ENCODE results near the gene FGFR3. TPM values are rescaled to one million over a fixed set of nuclear protein-coding genes. Genes with fewer than 3 reads are reported as not detected.

Gene FGFR3
- total and polyA plus RNA-seq, 2 of the 4 experiments (the other 2 are of a cell fraction) = 0.18 to 0.67 TPM

DNA sequence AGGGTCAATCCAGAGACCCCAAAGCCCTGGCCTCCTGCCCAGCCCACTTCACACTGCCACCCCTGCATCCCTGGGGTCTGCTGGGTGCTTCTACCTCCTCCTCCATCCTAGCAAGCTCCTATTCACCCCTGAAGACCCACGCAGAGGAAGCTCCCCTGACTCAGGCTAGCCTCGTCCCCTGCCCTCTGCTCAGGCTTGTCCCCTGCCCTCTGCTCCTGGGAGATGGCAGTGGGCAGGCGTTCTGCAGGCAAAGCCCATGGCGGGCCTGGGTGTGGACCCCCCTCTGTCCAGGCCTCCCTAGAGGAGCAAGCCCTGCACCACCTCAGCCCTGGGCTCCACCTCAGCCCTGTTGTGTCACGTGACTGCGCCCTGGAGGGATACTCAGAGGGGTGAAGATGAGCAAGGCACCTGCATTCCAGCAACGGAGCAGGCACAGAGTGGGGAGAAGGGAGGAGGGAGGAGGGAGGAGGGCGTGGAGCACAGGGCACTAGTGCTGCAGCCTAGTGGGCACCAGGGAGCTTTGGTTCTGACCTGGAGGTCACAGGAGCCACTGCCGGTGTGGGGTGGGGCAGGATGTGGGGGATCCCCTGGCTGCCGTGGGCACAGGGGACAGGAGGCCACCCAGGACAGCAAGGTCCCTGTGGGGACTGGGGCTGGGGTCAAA lies 27.6 kb upstream of the FGFR3 start:
- CTCF ChIA-PET = no interaction called here
- H3K18ac ChIP-seq (ENCODE audit: low read depth, low read length) = no peak overlapping the region

More for the DNA sequence above, 27.6 kb upstream of the FGFR3 start:
- peak overlapping the region; percentile 42 for H2AK9ac ChIP-seq (replicated peaks; ENCODE audit: low read depth, low read length, poor library complexity)
- H3K79me1 ChIP-seq (ENCODE audit: low read depth in 1 of 2, low read length in 2 of 2) = no peaks in the 10 kb centered on the region
- H3K9me1 ChIP-seq (ENCODE audit: insufficient read depth, low read length) = no peaks in the 10 kb centered on the region
- no peak overlapping the region for H2BK5ac ChIP-seq (ENCODE audit: low read depth, low read length, poor library complexity, severe bottlenecking)
- H3K23ac ChIP-seq (ENCODE audit: low read depth, low read length) = no peak overlapping the region
- H4K5ac ChIP-seq (ENCODE audit: low read depth, low read length) = no peak overlapping the region
- H3K14ac ChIP-seq (replicated peaks; ENCODE audit: low read depth, low read length) = no peak overlapping the region
- H3K27ac ChIP-seq (ENCODE audit: insufficient read depth, low read length) = no peak overlapping the region
- no peak overlapping the region for H2BK120ac ChIP-seq (ENCODE audit: low read depth, low read length)
- in situ Hi-C loops (cut with MboI; ENCODE audit: low sequenced_read_pairs) = no loop called here
- no peak overlapping the region for H4K8ac ChIP-seq (ENCODE audit: low read depth in 2 of 2, low read length in 2 of 2)
- no peaks in the 10 kb centered on the region for H3K36me3 ChIP-seq (ENCODE audit: control insufficient read depth, insufficient read depth, low read length)
- no TSS peak for BruUV-seq (replicated peaks)
- H2BK15ac ChIP-seq (ENCODE audit: low read depth, low read length) = no peak overlapping the region
- H3K27me3 ChIP-seq (ENCODE audit: control insufficient read depth, insufficient read depth, low read length) = no peaks in the 10 kb centered on the region; the same call in 1 of the 2 replicates
- H2AK5ac ChIP-seq (ENCODE audit: low read depth, low read length) = no peak overlapping the region
- no peak overlapping the region for H2BK20ac ChIP-seq (ENCODE audit: low read depth, low read length)
- no peaks in the 10 kb centered on the region; the same call in 1 of the 2 replicates for H4K20me1 ChIP-seq (ENCODE audit: insufficient read depth, low read length)
- POLR2A ChIA-PET (ENCODE audit: unreplicated experiment) = no interaction called here
- DNase-seq (no peak), ATAC-seq (ENCODE audit: low read depth) (no peak)
- H2AFZ ChIP-seq (replicated peaks; ENCODE audit: low read length, poor library complexity) = no peak overlapping the region
- TF ChIP-seq MAZ (IDR thresholded peaks at IDR 0.05; ENCODE audit: borderline replicate concordance, low read depth, low read length) = no peak
- no peak for TF ChIP-seq CHD1 (IDR thresholded peaks at IDR 0.05; ENCODE audit: low read depth, low read length)
- TF ChIP-seq CTCF (conservative IDR thresholded peaks at IDR 0.05; ENCODE audit: low read depth, low read length) = no peak
- no peak for TF ChIP-seq RAD21 (IDR thresholded peaks at IDR 0.05; ENCODE audit: low read length)
- TF ChIP-seq, protein P1, sequence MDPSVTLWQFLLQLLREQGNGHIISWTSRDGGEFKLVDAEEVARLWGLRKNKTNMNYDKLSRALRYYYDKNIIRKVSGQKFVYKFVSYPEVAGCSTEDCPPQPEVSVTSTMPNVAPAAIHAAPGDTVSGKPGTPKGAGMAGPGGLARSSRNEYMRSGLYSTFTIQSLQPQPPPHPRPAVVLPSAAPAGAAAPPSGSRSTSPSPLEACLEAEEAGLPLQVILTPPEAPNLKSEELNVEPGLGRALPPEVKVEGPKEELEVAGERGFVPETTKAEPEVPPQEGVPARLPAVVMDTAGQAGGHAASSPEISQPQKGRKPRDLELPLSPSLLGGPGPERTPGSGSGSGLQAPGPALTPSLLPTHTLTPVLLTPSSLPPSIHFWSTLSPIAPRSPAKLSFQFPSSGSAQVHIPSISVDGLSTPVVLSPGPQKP (IDR thresholded peaks at IDR 0.05; ENCODE audit: borderline replicate concordance, low read depth, low read length) = no peak
- no peak for TF ChIP-seq POLR2A (IDR thresholded peaks at IDR 0.05; ENCODE audit: low read depth, low read length)
- no peak for TF ChIP-seq BHLHE40 (IDR thresholded peaks at IDR 0.05; ENCODE audit: low read depth, low read length)
- no peak for TF ChIP-seq CEBPB (IDR thresholded peaks at IDR 0.05; ENCODE audit: low read depth, low read length)
- no peak for TF ChIP-seq FOS (IDR thresholded peaks at IDR 0.05; ENCODE audit: low read depth, low read length)
- no peak for TF ChIP-seq SMC3 (IDR thresholded peaks at IDR 0.05; ENCODE audit: low read depth, low read length)
- TF ChIP-seq RCOR1 (IDR thresholded peaks at IDR 0.05; ENCODE audit: insufficient replicate concordance, low read length) = no peak
- no peak for TF ChIP-seq USF2 (IDR thresholded peaks at IDR 0.05; ENCODE audit: low read depth, low read length)
- no peak for TF ChIP-seq RFX5 (IDR thresholded peaks at IDR 0.05; ENCODE audit: low read depth, low read length)
- no peak for TF ChIP-seq NFE2L2 (IDR thresholded peaks at IDR 0.05; ENCODE audit: low read depth, low read length)
- no peak for TF ChIP-seq MAFK (IDR thresholded peaks at IDR 0.05; ENCODE audit: low read depth, low read length)
- no peak for TF ChIP-seq MXI1 (IDR thresholded peaks at IDR 0.05; ENCODE audit: borderline replicate concordance, low read depth, low read length)
- 100% methylated on average over 1 of the region's 10 CpGs; no CpG with 5 or more reads in 1 of the 2 experiments for WGBS, 2 experiments (ENCODE audit: extremely low coverage in 2 of 2, insufficient read length in 1 of 2)
- no peak overlapping the region for H4K91ac ChIP-seq (ENCODE audit: insufficient read depth, low read depth, low read length)
- dilution Hi-C loops (cut with HindIII; ENCODE audit: low sequenced_read_pairs, unreplicated experiment) = no loop called here
- intact Hi-C loops (cut with micrococcal nuclease) = no loop called here
- peaks cover 4% of the 10 kb centered on the region; the same call in 1 of the 2 replicates for H3K4me1 ChIP-seq (ENCODE audit: control insufficient read depth, insufficient read depth, low read length)
- H3K56ac ChIP-seq (ENCODE audit: extremely low read depth, insufficient read depth, low read length) = no peak overlapping the region
- no peak overlapping the region for H3K9ac ChIP-seq (ENCODE audit: low read depth, low read length)
- H3K4me3 ChIP-seq (ENCODE audit: insufficient read depth, low read depth, low read length) = no peak overlapping the region
- no peak overlapping the region for H3K4ac ChIP-seq (ENCODE audit: low read depth, low read length)
- H3K4me2 ChIP-seq (ENCODE audit: low read depth, low read length) = no peak overlapping the region
- no peaks in the 10 kb centered on the region for H3K9me3 ChIP-seq (ENCODE audit: control insufficient read depth, insufficient read depth, low read length)
